ENCODE data around the gene CCR3. TPM values are rescaled to one million over a fixed set of nuclear protein-coding genes. Genes with fewer than 3 reads are reported as not detected.

CCR3 gene
- total and polyA plus RNA-seq, 2 donors from 2014 or later: not detected

DNA sequence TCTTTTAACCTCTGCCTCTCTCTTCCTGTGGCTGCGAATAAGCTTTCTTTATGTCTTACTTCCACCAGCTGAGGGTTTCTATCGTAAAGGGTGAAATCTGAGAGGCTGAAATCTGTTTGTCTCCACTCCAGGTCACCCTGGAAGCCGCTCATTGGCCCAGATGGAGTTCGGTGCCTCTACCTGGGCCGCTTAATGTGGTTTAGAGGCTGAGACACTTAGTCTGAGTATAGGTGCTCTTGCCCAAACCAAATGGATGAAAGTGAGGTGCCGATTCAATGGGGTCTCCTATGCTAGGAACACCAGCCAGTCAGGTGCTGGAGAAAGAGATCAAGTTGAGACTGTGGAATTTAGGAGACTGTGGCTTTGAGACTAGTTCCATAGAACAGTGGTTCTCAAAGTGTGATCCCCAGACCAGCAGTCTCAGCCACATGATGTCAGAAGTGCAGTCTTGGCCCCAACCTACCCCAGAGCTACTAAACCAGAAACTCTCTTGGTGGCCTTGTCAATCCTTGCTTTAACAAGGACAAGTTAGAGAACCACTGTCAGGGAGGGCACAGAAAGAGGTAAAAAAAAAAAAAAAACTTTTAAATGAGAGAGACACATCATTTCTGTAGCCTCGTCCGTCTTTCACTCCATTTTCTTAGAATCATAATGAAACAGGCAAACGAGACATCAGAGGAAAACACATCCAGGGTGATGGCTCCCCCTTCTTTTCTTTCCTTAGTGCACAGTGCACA, 56.8 kb downstream of the CCR3 start:
- no peaks in the 10 kb centered on the region for H3K4me1 ChIP-seq (ENCODE audit: control insufficient read depth in 2 of 3, insufficient read depth in 2 of 3, low read depth in 1 of 3, low read length in 3 of 3)
- H3K9ac ChIP-seq (ENCODE audit: low read length in 3 of 3): no peak overlapping the region
- no peaks in the 10 kb centered on the region for H3K27me3 ChIP-seq (ENCODE audit: control insufficient read depth, insufficient read depth, low read length)
- H3K4me3 ChIP-seq (ENCODE audit: low read length in 3 of 3): no peak overlapping the region
- no peak for FAIRE-seq
- H3K27ac ChIP-seq (ENCODE audit: low read depth in 2 of 2, low read length in 2 of 2): no peak overlapping the region
- TF ChIP-seq, protein P1, sequence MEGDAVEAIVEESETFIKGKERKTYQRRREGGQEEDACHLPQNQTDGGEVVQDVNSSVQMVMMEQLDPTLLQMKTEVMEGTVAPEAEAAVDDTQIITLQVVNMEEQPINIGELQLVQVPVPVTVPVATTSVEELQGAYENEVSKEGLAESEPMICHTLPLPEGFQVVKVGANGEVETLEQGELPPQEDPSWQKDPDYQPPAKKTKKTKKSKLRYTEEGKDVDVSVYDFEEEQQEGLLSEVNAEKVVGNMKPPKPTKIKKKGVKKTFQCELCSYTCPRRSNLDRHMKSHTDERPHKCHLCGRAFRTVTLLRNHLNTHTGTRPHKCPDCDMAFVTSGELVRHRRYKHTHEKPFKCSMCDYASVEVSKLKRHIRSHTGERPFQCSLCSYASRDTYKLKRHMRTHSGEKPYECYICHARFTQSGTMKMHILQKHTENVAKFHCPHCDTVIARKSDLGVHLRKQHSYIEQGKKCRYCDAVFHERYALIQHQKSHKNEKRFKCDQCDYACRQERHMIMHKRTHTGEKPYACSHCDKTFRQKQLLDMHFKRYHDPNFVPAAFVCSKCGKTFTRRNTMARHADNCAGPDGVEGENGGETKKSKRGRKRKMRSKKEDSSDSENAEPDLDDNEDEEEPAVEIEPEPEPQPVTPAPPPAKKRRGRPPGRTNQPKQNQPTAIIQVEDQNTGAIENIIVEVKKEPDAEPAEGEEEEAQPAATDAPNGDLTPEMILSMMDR (IDR thresholded peaks at IDR 0.05; ENCODE audit: borderline replicate concordance, extremely low read depth, insufficient read depth): no peak
- H3K36me3 ChIP-seq (ENCODE audit: control insufficient read depth in 2 of 3, insufficient read depth in 3 of 3, low read length in 3 of 3): no peaks in the 10 kb centered on the region
- DNase-seq: no peak
- no peaks in the 10 kb centered on the region for H3K9me3 ChIP-seq (ENCODE audit: control insufficient read depth in 2 of 3, insufficient read depth in 1 of 3, low read length in 3 of 3)
- intact Hi-C loops (cut with DNase I): no loop called here

GRCh38 chr3:46299608-46300460, 57.6 kb downstream of the CCR3 start:
- H3K27ac ChIP-seq (ENCODE audit: low read depth in 2 of 2, low read length in 2 of 2): no peak overlapping the region
- H3K9ac ChIP-seq (ENCODE audit: low read length in 3 of 3): no peak overlapping the region
- no peaks in the 10 kb centered on the region for H3K27me3 ChIP-seq (ENCODE audit: control insufficient read depth, insufficient read depth, low read length)
- no peak overlapping the region for H3K4me3 ChIP-seq (ENCODE audit: low read length in 3 of 3)
- DNase-seq: no peak
- no peaks in the 10 kb centered on the region for H3K9me3 ChIP-seq (ENCODE audit: control insufficient read depth in 2 of 3, insufficient read depth in 1 of 3, low read length in 3 of 3)
- no peaks in the 10 kb centered on the region for H3K36me3 ChIP-seq (ENCODE audit: control insufficient read depth in 2 of 3, insufficient read depth in 3 of 3, low read length in 3 of 3)
- intact Hi-C loops (cut with DNase I): no loop called here
- no peaks in the 10 kb centered on the region for H3K4me1 ChIP-seq (ENCODE audit: control insufficient read depth in 2 of 3, insufficient read depth in 2 of 3, low read depth in 1 of 3, low read length in 3 of 3)
- TF ChIP-seq, protein P1 (IDR thresholded peaks at IDR 0.05; ENCODE audit: borderline replicate concordance, extremely low read depth, insufficient read depth): no peak
- FAIRE-seq: no peak

DNA sequence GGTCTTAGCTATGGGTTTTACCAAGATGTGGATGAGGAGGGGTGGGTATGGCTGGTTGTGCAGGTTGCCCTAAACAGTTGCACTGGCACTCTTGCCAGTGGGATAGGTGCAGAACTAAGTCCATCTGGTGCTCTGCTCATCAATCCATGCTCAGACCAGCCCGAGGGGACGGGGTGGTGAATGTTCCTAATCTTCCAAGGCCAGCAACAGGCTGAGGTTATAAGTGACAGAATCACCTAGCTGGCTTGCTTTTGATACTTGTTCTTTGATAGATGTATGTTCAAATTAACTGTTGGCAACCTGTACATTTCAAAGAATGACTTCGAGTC, 58.2 kb downstream of the CCR3 start:
- intact Hi-C loops (cut with DNase I): no loop called here
- H3K36me3 ChIP-seq (ENCODE audit: control insufficient read depth in 2 of 3, insufficient read depth in 3 of 3, low read length in 3 of 3): no peaks in the 10 kb centered on the region
- no peaks in the 10 kb centered on the region for H3K27me3 ChIP-seq (ENCODE audit: control insufficient read depth, insufficient read depth, low read length)
- TF ChIP-seq, protein P1 (IDR thresholded peaks at IDR 0.05; ENCODE audit: borderline replicate concordance, extremely low read depth, insufficient read depth): no peak
- no peak overlapping the region for H3K4me3 ChIP-seq (ENCODE audit: low read length in 3 of 3)
- no peak overlapping the region for H3K9ac ChIP-seq (ENCODE audit: low read length in 3 of 3)
- DNase-seq (no peak), FAIRE-seq (no peak)
- no peak overlapping the region for H3K27ac ChIP-seq (ENCODE audit: low read depth in 2 of 2, low read length in 2 of 2)
- H3K4me1 ChIP-seq (ENCODE audit: control insufficient read depth in 2 of 3, insufficient read depth in 2 of 3, low read depth in 1 of 3, low read length in 3 of 3): no peaks in the 10 kb centered on the region
- H3K9me3 ChIP-seq (ENCODE audit: control insufficient read depth in 2 of 3, insufficient read depth in 1 of 3, low read length in 3 of 3): no peaks in the 10 kb centered on the region

All from kidney (tissue), 14 donors.